Activated CD4-positive, alpha-beta T cell treated with anti-CD3 and anti-CD28 coated beads, Interleukin-2, Interleukin-6, amounts not matched to agents 100 ng/mL and 50 ng/mL, durations not matched to agents 16 hours and 8 hours (primary cell): ENCODE data around the gene CENPX.

ENCODE experiments used
- DNase-seq: peaks from one replicate; pipeline ENCODE4 v3.0.0-alpha.2; 2020

CENPX gene

GRCh38 chr17:81976332-81977210, 46.1 kb downstream of the CENPX start:
- DNase-seq: no peak

- DNase-seq: no peak
These were observed 49.2 kb downstream of the CENPX start for GRCh38 chr17:81973432-81973831.

GRCh38 chr17:81968850-81969812, 53.5 kb downstream of the CENPX start:
- DNase-seq: no peak
